Activated T-cell treated with anti-CD3 and anti-CD28 coated beads, Interleukin-2, amount 50 U/mL, for 1 hour (primary cell): ENCODE data around the gene PRKRIP1.
"Not testable (repeated sequence)": the region's sequence is repeated elsewhere in the genome, so short reads cannot be mapped to it uniquely, and the experiment has no call there.

ENCODE experiments used
- DNase-seq: peaks from one replicate; pipeline ENCODE4 v3.0.0-alpha.2; 2020

Gene PRKRIP1

GRCh38 chr7:102395873-102396709 is at the start of gene PRKRIP1:
TSS of gene PRKRIP1 (plus strand) at chr7:102396363. CDS start at chr7:102396412, 49 bp downstream.
- peak; percentile 79 for DNase-seq

- DNase-seq = not testable (repeated sequence)
These were observed 49.2 kb upstream of the PRKRIP1 start for GRCh38 chr7:102346983-102347382.

GRCh38 chr7:102356344-102356743 is 39.8 kb upstream of the PRKRIP1 start, which contains the start of gene SPDYE6:
TSS of gene SPDYE6 (minus strand) at chr7:102356444. CDS start at chr7:102356023, 421 bp downstream.
- DNase-seq = not testable (repeated sequence)

- DNase-seq = peak; percentile 87
These were observed 32.4 kb upstream of the PRKRIP1 start for GRCh38 chr7:102363549-102364393.

- DNase-seq = not testable (repeated sequence)
These were observed 31.7 kb upstream of the PRKRIP1 start for GRCh38 chr7:102364394-102364886.

- not testable (repeated sequence) for DNase-seq
These were observed 30.8 kb upstream of the PRKRIP1 start for GRCh38 chr7:102365390-102365789.

- DNase-seq = not testable (repeated sequence)
These were observed 26.1 kb upstream of the PRKRIP1 start for GRCh38 chr7:102370038-102370437.

- not testable (repeated sequence) for DNase-seq
These were observed 23.4 kb upstream of the PRKRIP1 start for GRCh38 chr7:102372796-102373195.

GRCh38 chr7:102376964-102377466 is 19.1 kb upstream of the PRKRIP1 start:
- DNase-seq = no peak

- not testable (repeated sequence) for DNase-seq
These were observed 15.3 kb upstream of the PRKRIP1 start for GRCh38 chr7:102380837-102381236.

- not testable (repeated sequence) for DNase-seq
These were observed 14.3 kb upstream of the PRKRIP1 start for GRCh38 chr7:102381696-102382425.

GRCh38 chr7:102387064-102387463 is 9.1 kb upstream of the PRKRIP1 start:
- no peak for DNase-seq

GRCh38 chr7:102389810-102390209 is 6.4 kb upstream of the PRKRIP1 start:
- DNase-seq = no peak

- peak; percentile 75 for DNase-seq
These were observed 5.3 kb upstream of the PRKRIP1 start for GRCh38 chr7:102390697-102391484.

GRCh38 chr7:102392330-102392729 is 3.8 kb upstream of the PRKRIP1 start:
- no peak for DNase-seq

- no peak for DNase-seq
These were observed 2.7 kb upstream of the PRKRIP1 start for GRCh38 chr7:102393467-102393866.

GRCh38 chr7:102395592-102395872 is 631 bp upstream of the PRKRIP1 start:
- no peak for DNase-seq

- no peak for DNase-seq
These were observed 502 bp downstream of the PRKRIP1 start for GRCh38 chr7:102396710-102397019.

- no peak for DNase-seq
These were observed 2.4 kb downstream of the PRKRIP1 start for GRCh38 chr7:102398543-102398942.

- DNase-seq = no peak
These were observed 4.2 kb downstream of the PRKRIP1 start for GRCh38 chr7:102400360-102400759.

- DNase-seq = no peak
These were observed 7.4 kb downstream of the PRKRIP1 start for GRCh38 chr7:102403563-102403962.
